NB4 (cell line): ENCODE results near the gene ARHGAP26.
"Not testable (repeated sequence)": the region's sequence is repeated elsewhere in the genome, so short reads cannot be mapped to it uniquely, and the experiment has no call there.

Experiments
- DNase-seq: peaks from one replicate; pipeline ENCODE4 v3.0.0; 2010; ENCODE audit warnings: low read depth
- H3K4me3 ChIP-seq: one replicate; pipeline ENCODE4 v1.5.1; 2011; ENCODE audit warnings: mild to moderate bottlenecking, low read depth, low read length, moderate library complexity
- MYC ChIP-seq: IDR thresholded peaks from 2 replicates; pipeline ENCODE4 v1.6.1; 2011; ENCODE audit warnings: low read depth, low read length
- POLR2A ChIP-seq: IDR thresholded peaks from 2 replicates; pipeline ENCODE4 v1.6.1; 2011; ENCODE audit warnings: mild to moderate bottlenecking; ENCODE audit not compliant: insufficient read length; ENCODE audit errors: extremely low read depth
- TF ChIP-seq, protein P1 (sequence below): IDR thresholded peaks from 2 replicates; pipeline ENCODE4 v1.6.1; 2011; ENCODE audit warnings: low read depth, low read length
- TF ChIP-seq, protein P2 (sequence below): IDR thresholded peaks from one replicate; pipeline ENCODE4 v1.5.1; 2012; ENCODE audit warnings: low read depth, low read length

The ARHGAP26 gene

DNA sequence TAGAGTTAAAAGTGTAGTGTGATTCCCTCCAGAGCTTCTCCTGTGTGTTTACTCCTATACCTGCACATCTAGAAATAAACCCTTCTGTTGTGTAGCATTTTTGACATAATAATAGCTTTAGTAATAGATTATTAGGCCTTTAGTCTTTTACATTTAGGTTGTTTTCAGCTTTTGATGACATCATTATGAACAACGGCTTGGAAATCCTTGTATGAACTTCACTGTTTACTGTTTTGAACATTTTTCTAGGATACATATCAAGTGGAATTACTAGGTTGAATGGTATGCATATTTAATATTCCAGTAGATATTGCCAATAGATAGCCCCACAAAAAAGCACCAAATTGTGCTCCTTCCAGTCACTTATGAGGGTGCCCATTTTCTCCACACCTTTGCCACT lies 174.0 kb downstream of the ARHGAP26 start:
- TF ChIP-seq, protein P1, sequence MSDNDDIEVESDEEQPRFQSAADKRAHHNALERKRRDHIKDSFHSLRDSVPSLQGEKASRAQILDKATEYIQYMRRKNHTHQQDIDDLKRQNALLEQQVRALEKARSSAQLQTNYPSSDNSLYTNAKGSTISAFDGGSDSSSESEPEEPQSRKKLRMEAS, result no peak
- TF ChIP-seq POLR2A (no peak), MYC (no peak)
- TF ChIP-seq, protein P2, sequence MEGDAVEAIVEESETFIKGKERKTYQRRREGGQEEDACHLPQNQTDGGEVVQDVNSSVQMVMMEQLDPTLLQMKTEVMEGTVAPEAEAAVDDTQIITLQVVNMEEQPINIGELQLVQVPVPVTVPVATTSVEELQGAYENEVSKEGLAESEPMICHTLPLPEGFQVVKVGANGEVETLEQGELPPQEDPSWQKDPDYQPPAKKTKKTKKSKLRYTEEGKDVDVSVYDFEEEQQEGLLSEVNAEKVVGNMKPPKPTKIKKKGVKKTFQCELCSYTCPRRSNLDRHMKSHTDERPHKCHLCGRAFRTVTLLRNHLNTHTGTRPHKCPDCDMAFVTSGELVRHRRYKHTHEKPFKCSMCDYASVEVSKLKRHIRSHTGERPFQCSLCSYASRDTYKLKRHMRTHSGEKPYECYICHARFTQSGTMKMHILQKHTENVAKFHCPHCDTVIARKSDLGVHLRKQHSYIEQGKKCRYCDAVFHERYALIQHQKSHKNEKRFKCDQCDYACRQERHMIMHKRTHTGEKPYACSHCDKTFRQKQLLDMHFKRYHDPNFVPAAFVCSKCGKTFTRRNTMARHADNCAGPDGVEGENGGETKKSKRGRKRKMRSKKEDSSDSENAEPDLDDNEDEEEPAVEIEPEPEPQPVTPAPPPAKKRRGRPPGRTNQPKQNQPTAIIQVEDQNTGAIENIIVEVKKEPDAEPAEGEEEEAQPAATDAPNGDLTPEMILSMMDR, result no peak
- no peak overlapping the region for H3K4me3 ChIP-seq
- DNase-seq, result no peak

DNA sequence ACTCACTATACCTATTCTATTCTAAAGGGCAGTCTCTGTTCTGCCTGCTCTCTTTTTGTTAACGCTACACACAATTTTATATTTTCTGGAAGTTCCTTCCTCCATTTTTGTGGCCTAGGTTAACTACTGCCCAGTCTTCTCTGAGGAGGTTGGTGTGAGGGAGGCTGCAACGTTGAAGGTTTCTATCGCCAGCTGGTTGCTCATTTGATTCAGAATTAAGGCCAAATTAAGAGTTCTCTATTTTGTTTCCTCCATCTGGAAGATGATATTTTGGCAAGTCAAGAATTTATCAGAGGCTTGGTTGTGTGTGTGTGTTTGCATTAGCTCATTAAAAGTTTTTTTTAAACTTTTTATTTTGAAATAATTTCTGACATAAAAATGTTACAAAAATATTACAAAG lies 175.1 kb downstream of the ARHGAP26 start:
- H3K4me3 ChIP-seq, result no peak overlapping the region
- TF ChIP-seq MYC, result no peak
- TF ChIP-seq, protein P1, result no peak
- TF ChIP-seq, protein P2, result no peak
- TF ChIP-seq POLR2A, result no peak
- DNase-seq, result no peak

DNA sequence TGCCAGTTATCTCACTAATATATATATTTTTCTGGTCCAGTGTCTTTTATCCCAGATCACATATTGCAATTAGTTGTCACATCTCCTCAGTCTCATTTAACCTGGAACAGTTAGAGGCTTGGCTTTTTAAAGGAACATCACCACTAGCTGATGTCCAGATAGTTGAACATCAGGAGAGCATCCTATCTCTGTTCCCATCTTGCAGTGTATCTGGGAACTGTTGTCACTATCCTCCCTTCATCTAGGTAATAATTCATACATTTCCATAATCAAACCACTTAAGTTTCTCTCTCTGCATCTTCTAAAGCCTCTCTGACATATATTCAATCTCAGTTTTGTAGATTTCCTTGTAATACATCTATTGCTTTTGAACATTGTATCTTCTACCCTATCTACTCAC lies 175.7 kb downstream of the ARHGAP26 start:
- TF ChIP-seq, protein P1, result no peak
- TF ChIP-seq MYC (no peak), POLR2A (no peak)
- TF ChIP-seq, protein P2, result no peak
- no peak for DNase-seq
- H3K4me3 ChIP-seq, result no peak overlapping the region

DNA sequence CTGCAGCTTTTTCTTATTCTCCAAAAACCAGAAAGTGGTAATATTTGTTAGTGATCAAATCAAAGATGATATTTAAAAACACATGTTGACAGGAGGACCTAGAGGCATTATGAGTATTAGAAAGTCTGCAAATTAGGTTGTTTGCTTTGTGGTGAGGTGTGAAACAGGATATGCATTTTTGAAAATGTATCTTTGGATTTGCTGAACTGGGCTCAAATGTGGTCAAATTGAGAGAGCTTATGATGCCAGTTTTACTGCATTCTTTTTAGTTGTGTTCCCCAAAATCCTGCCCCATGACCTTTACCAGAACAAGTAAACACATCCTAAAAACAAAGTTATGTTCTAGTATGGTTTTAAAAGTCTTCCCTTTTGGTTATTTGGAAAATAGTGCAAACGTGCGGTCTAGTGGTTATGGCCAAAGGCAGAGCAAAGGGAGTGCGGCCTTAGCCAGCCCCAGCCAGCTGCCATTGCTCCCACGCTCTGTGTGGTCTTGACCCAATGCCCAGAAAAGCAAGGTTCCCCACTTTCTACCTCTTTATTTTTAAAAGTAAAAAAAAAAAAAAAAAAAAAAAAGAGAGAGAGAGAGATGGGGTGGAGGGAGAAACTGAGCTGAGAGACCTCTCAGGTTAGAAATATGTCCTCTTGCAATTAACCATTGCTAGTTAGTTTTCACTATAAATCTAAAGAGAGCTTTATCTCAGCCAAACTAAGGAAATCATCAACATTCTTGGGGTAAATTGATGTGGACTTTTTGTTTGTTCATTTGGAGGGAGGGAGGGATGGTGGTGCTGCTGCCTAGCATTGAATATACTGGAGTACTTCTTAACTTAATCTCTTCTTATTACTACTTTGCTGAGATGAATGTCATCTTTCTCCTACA lies 176.6 kb downstream of the ARHGAP26 start:
- TF ChIP-seq, protein P2, result no peak
- no peak for DNase-seq
- no peak overlapping the region for H3K4me3 ChIP-seq

DNA sequence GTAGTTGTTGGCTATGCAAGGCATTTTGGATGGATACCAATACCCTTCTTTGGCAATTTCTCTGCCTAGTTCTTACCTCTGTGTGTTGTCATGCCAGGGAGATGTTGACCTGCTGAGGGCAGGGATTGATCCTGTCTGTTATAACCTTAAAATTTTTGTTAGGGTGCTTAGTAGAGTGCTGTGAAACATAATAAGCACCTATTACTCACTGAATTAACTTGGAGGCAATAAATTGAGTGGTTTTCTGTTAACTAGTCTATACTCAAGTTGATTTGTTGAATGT lies 177.2 kb downstream of the ARHGAP26 start:
- TF ChIP-seq, protein P1, result no peak
- TF ChIP-seq, protein P2, result no peak
- no peak for TF ChIP-seq POLR2A
- no peak for TF ChIP-seq MYC
- H3K4me3 ChIP-seq, result no peak overlapping the region
- no peak for DNase-seq

DNA sequence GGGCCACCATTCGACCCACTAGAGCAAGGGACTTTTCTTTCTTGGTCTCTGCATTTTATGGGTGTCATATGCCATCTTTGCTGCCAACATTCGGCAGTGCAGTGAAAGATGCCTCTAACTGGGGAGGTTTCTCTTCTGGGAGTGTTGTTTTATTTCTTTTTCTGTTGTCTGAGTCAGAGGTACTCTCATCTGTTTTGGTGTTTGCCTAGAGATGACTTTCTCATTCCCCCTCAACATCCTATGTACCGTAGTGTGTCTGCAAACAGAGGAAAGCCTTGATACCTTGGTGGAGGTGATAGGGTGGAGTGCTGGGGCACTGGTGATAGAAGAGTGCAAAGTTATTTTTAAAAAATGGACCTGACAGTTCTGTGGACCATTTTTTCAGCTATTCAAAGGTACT lies 182.1 kb downstream of the ARHGAP26 start:
- no peak overlapping the region for H3K4me3 ChIP-seq
- no peak for DNase-seq
- TF ChIP-seq MYC (no peak), POLR2A (no peak)
- TF ChIP-seq, protein P2, result no peak
- TF ChIP-seq, protein P1, result no peak

DNA sequence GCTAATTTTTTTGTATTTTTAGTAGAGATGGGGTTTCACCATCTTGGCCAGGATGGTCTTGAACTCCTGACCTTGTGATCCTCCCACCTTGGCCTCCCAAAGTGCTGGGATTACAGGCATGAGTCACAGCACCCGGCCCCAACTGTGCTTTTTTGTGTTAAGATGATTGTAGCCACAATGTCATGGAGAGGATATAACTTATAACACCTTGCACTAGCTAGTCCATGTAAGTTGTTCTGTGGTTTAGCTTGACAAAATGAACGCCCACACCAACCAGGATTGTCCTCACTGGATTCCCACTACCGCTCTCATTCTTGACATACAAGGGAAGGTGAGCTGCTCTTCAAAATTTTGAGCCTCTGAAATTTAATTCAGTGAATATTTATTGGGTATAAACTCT lies 182.7 kb downstream of the ARHGAP26 start:
- not testable (repeated sequence) for DNase-seq, H3K4me3 ChIP-seq
